LNCaP clone FGC (cell line): Measurements from ENCODE around the gene ADAMTS7.

Experiments used
- DNase-seq: peaks from one replicate; pipeline ENCODE4 v3.0.0-alpha.2; 2011; ENCODE audit warnings: low read depth
- H3K4me3 ChIP-seq: 2 replicates; pipeline ENCODE4 v1.5.1; 2011; ENCODE audit warnings: mild to moderate bottlenecking, low read depth, low read length, control low read depth
- CTCF ChIP-seq: IDR thresholded peaks from 2 replicates; pipeline ENCODE4 v1.5.1; 2012; ENCODE audit warnings: mild to moderate bottlenecking; ENCODE audit not compliant: control insufficient read depth, insufficient read depth; ENCODE audit errors: extremely low read depth

The ADAMTS7 gene

GRCh38 chr15:78718837-78719236 is 92.4 kb downstream of the ADAMTS7 start:
- TF ChIP-seq CTCF, result no peak
- H3K4me3 ChIP-seq, result no peak overlapping the region
- DNase-seq, result no peak

DNA sequence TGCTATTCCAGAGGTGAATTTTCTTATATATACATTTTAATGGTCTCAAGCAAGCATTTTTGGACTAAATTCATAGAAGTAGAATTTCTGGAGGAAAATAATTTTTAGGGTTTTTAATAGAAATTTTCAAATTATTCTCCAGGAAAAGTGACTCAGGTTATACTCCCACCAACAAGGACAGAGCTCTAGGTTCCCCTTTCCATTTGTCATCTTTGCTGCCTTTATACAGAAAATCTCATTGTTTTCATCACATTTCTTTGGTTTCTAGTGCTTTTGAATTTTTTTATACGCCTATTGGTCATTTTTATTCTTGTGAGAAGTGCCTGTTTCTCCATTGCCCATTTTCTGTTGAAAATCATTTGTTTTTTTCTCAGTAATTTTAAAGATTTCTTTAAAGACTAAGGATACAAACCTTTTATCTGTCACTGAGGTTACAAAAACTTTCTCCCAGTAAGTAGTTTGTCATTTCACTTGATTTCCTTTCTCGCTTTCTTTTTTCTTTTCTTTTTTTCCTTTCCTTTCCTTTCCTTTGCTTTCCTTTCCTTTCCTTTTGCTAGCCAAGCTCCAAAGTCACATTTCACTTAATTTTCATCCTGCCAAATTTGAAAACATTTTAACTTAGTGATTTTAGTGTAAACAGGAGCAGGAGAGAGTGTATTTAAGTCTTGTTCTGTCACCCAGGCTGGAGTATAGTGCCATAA is 93.2 kb downstream of the ADAMTS7 start:
- TF ChIP-seq CTCF, result no peak

GRCh38 chr15:78716651-78717050 is 94.6 kb downstream of the ADAMTS7 start:
- no peak for DNase-seq
- no peak overlapping the region for H3K4me3 ChIP-seq
- TF ChIP-seq CTCF, result no peak

More for the DNA sequence above, 93.2 kb downstream of the ADAMTS7 start:
- no peak for DNase-seq
- no peak overlapping the region for H3K4me3 ChIP-seq

DNA sequence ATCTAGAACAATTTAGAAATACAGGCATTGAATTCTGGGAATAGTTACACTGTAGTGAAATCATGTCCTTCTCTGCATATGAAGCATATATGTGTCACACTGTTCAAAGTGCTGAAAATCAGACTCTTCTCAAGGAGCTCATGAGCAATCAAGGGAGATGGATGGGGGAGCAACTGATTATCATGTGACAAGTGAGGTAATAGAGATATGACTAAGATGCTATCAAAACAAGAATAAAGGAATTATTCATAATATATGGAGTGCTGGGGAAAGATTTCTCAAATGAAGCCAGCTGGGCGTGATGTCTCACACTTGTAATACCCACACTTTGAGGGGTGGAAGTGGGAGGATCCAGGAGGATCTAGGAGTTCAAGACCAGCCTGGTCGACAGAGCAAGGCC is 95.3 kb downstream of the ADAMTS7 start:
- DNase-seq, result no peak
- no peak overlapping the region for H3K4me3 ChIP-seq
- TF ChIP-seq CTCF, result no peak

DNA sequence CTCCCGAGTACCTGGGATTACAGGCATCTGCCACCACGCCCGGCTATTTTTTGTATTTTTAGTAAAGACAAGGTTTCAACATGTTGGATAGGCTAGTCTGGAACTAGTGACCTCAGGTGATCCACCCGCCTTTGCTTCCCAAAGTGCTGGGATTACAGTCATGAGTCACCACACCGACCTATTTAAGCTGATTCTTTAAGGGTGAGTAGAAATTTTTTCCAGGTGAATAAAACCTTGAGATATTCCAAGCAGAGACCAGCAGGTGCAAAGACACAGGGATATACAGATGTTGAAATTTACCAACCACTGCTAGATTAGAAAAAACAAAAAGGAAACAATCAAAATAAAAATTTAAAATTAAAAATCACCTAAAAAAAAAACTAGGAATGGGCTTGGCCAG is 95.8 kb downstream of the ADAMTS7 start:
- no peak for DNase-seq
- no peak for TF ChIP-seq CTCF
- no peak overlapping the region for H3K4me3 ChIP-seq

GRCh38 chr15:78714890-78715289 is 96.4 kb downstream of the ADAMTS7 start:
- no peak for TF ChIP-seq CTCF
- no peak for DNase-seq

More at GRCh38 chr15:78714890-78715289, 96.4 kb downstream of the ADAMTS7 start:
- no peak overlapping the region for H3K4me3 ChIP-seq
